NCI-H1694 treated with DMSO at 0.1 percent for 48 hours (cell line): ENCODE results near the gene OLIG1.

ENCODE experiments used
- DNase-seq: peaks from one replicate; lab custom pipeline; 2025; lab: John Stamatoyannopoulos, UW

OLIG1 gene

DNA sequence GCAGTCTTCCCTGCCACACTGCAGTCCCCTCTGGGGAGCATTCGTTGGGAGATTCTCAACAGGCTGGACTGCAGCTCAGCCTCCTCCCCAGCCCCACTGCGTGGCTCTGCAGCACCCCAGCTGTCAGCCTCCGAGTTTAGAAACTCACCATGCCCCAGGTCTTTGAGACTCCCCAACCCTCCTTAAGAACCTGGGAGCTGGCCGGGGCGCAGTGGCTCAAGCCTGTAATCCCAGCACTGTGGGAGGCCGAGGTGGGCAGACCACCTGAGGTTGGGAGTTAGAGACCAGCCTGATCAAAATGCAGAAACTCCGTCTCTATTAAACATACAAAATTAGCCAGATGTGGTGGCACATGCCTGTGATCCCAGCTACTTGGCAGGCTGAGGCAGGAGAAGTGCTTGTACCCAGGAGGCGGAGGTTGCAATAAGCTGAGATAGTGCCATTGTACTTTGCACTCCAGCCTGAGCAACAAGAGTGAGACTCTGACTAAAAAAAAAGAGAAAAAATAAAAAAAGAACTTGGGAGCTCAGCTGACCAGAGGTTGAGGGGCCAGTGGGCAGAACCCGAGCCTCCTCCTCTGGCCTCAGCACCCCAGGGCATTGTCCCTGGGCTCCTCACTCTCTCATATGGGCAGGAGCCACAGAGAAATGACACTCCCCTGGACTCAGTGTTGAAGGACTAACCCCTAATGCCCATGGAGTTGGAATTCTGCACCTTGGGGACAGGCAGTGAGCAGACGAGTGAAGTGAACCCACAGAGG, 38.6 kb upstream of the OLIG1 start:
- DNase-seq: no peak

DNA sequence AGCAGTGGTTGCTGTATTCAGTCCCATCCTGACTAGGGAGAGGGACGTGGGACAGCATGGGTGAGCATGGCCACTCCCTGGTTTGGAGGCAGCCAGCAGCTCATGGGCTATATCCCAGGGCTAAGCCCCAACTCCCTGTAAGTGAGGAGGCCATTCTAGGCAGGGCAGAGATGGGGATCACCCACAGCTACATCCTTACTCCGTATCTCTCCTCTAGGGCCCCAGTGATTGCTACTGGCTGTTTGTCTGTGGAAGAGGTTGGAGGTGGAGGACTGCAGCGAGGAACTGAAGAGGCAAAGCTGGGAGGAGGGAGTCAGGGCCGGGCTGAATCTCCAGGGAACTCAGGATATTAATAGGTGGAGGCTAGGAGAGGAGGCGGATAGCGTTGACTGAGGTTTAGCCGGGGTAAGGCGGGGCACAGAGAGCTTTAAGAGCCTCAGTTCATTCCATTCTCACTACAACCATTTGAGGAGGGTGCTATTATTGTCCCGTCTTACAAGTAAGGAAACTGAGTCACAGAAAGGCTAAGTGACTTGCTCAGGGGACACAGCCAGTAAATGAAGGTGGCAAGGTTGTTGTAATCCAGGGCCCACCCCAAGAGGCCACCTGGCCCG, 37.4 kb upstream of the OLIG1 start:
- DNase-seq: no peak

DNA sequence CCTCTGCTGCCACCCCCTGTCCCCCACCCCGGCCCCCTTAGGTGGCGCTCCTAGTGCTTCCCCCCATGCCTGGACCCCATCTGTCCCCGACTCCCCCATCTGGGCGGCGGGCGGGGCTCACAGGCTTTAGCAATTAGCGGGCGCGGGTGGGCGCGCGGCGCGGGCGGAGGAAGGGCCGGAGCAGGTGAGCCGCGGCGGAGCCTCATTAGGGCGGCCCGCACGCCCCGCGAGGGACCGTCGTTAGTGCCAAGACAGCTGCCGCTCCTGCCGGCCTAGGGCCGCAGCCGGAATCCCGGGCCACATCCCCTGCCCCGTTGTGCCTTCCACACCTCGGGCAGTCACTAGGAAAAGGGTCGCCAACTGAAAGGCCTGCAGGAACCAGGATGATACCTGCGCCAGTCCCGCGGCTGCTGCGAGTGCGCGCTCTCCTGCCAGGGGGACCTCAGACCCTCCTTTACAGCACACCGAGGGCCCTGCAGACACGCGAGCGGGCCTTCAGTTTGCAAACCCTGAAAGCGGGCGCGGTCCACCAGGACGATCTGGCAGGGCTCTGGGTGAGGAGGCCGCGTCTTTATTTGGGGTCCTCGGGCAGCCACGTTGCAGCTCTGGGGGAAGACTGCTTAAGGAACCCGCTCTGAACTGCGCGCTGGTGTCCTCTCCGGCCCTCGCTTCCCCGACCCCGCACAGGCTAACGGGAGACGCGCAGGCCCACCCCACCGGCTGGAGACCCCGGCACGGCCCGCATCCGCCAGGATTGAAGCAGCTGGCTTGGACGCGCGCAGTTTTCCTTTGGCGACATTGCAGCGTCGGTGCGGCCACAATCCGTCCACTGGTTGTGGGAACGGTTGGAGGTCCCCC, 36.6 kb upstream of the OLIG1 start:
- no peak for DNase-seq

DNA sequence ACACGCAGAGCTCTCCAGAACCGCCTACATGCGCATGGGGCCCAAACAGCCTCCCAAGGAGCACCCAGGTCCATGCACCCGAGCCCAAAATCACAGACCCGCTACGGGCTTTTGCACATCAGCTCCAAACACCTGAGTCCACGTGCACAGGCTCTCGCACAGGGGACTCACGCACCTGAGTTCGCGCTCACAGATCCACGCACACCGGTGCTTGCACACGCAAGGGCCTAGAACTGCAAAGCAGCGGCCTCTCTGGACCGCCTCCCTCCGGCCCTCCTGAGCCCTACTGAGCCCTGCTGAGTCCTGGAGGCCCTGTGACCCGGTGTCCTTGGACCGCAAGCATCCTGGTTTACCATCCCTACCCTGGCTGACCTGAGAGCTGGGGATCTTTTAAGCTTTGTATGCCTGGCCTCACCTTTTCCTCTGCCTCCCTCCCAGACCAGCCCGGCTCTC, 36.0 kb upstream of the OLIG1 start:
- DNase-seq: no peak

DNA sequence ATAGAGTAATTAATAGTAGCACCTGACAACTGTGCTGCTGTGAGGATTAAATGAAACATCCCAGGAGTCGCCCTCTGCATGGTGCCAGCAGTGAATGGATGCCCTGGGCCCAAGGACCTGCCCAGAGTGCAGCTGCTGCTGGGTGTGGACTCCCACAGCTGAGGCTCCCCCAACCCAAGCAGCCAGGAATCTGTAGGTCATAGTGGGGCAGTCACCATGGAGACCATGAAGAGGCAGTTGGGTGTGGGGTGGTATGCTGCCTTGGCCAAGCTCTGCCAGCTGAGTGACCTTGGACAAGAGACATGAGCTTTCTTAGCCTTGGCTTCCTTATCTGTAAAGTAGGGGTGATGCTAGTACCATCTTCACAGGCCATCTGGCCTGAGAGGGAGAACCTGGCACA, 34.8 kb upstream of the OLIG1 start:
- no peak for DNase-seq

DNA sequence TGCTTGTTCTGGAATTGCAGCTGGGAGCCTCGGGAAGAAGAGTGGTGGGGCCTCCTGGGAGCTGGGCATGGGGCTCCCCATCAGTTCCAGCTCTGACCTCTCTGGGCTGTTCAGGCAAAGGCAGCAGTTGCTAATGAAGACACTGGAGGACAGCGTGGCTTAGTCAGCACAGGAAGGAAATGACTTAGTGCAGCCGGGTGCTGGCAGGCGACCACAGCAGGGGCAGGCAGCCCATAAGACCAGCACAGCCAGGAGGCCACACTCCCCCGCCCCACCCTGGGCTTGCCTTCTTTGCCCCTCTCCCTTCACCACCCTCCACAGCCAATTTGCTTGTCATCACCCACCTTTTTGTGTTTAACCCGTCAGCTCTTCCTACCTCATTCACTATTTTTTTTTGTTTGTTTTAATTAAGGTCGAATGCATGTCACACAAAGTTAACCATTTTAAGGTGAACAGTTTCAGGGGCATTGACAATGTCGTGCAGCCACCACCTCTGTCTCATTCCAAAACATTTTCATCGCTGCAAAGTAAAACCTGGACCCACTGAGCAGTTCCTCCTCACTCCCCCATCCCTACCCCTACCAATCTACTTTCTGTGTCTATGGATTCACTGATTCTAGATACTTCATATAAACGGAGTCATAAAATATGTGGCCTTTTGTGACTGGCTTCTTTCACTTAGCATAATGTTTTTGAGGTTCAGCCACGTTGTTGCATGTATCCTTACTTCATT, 33.3 kb upstream of the OLIG1 start:
- DNase-seq: peak; percentile 45

DNA sequence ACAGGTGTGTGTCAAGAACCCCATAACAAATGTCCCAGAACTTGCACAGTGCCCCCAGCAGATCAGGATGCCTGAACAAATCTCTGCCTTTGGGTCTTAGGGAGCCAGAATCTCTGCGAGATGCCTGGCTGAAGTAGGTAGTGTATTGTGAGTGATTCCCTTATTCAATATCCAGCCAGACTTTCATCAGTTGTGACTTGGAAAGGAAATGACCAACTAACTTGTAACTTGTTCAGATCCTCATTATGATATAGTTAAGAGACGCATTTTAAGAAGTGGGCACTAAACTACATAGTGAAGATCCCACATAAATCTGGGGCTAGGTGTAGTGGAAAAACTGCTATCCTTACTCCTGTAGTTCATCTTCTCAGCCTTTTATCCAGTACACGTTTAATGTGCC, 32.4 kb upstream of the OLIG1 start:
- no peak for DNase-seq

DNA sequence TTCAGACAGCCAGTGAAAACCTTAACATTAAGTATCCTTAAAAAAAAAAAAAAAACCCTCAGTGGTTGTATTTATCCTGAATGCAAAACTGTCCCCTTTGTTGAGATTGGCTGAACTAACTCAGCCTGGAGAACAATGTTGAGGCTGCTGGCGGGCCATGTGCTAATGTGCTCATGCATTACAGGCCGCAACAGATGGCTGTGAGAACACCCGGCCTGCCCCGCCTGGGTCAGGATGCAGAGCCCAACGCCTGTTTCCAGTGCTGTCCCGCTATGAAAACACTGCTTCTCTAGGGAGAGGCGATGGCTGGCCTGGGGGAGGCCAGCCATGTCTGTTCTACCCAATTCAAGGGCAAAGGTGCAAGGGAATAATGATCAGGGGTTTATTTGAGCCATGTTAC, 30.4 kb upstream of the OLIG1 start:
- DNase-seq: peak; percentile 90

DNA sequence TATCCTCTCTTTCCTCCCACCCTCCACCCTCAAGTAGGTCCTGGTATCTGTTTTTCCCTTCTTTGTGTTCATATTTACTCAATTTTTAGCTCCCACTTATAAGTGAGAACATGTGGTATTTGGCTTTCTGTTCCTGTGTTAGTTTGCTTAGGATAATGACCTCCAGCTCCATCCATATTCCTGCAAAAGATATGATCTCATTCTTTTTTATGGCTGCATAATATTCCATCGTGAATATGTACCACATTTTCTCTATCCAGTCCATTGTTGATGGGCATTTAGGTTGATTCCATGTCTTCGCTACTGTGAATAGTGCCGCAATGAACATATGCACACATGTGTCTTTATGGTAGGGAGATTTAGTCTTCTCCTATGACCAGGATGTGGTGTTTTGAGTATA, 29.7 kb upstream of the OLIG1 start:
- no peak for DNase-seq

DNA sequence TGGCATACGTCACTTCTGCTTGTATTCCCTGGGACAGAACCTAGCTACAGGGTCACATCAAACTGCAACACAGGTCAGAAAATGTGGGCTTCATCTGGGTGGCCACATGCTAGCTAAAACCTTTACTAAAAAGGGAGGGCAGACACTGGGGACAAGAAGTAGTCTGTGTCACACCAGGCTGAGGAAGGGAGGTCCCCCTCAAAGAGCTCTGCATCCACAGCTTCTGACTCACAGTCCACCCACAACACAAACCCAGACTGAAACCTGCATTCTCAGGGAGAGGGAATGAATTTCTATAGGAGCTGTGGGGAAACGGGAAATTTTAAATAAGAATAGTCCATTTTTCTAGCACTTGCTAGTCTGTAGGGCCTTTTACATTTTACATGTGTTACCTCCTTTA, 28.0 kb upstream of the OLIG1 start:
- no peak for DNase-seq

DNA sequence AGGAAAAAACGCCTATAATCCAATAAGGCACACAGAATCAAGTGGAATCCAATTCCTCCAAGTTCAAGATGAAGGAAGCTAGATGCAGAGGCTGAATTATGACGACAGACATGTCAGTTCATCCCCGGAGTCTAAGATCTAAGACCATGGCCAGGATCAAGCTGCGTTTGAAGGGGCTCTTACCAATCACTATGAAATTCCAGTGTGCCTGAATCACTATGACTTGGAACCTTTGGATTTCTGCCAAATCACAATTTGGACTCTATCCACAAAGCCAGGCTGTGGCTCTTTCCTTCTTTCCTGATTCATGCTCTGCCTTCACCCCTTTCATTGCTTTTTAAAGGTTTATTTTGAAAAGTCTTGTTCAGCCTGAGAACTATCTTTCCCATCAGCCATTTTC, 27.1 kb upstream of the OLIG1 start:
- DNase-seq: peak; percentile 47

DNA sequence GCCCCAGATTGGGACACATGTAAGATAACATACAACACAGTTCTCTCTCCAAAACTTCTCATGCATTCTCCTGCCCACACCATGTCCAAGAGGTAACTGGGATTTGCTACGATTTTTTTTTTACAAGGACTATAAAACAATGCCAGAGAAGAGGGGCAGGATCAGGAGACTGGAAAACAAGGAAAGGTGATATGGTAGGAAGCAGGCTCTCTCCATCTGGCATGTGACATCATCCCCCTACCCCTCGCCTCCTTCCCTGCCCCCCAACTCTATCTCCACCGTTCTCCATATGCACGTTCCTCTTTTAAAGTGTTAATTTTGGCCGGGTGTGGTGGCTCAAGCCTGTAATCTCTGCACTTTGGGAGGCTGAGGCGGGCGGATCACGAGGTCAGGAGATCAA, 23.5 kb upstream of the OLIG1 start:
- DNase-seq: no peak

DNA sequence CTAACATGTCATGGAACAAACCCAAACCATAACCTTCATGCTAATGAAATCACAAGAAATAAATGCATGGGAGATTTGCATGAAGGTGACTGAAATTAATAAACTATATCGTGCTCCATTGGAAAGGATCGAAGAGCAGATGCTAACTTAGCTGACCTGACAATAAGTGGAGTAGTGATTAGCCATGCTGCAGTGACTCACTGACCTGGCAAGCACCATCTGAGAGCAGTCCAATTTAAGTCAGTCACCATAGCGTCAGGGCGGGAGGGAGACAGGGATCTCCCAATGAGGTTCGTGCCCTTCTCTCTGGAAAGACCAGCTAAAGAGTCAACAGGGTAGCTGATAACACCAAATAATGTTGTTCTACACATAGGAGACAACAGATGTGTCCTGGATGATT, 22.7 kb upstream of the OLIG1 start:
- DNase-seq: no peak

DNA sequence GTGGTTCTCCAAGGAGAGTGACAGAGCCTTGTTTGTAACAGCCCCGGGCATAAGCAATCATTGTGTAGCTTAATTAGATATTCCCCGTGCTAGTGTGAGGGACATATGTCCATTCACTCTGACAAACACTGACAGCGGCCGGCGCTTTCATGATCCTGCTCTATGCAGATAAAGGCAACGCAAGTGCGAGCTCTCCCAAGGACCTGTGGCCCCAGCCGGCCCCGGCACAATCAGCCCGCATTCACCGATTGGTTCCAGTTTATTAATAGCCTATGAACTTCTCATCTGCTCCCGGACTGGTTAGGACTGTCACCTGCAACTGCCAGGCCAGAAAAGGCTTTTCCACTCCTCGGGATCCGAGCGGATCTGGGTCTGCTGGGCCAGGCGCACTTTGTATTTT, 18.0 kb upstream of the OLIG1 start:
- DNase-seq: no peak

DNA sequence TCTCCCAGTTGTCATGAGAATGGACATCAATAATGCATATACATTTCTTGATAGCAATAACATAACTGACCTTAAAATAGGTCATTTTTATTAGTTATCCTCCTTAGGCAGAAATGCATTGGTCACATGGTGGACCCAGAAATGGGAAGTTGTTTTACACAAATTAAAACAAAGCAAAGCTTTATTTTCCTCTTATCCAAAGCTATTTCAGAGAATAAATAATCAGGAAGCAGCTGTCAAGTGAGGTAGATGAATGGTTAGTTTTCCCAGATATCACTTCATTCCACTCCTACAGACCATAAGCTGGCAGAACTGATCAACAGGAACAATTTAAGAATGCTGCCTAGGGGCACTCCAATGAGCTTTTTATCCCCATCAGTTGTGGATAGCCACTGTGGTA, 16.0 kb upstream of the OLIG1 start:
- no peak for DNase-seq

DNA sequence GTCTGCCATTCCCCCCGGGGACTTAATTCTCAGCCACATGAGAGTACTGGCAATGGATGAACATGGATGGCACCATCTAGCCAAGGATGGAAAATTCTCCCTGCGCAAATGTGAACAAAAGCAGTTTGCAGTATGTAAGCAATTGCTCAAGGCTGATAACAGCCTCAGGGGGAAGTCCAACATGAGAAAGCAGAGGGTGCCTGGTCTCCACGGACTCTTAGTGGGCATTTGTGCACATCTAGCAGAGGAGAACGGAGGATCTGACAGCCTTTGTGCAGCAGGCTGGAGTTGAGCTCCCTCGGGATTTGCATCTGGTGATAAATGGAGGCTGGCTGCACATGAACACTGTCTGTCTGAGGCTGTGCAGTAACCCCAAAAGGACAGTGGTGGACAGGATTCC, 13.9 kb upstream of the OLIG1 start:
- DNase-seq: no peak

DNA sequence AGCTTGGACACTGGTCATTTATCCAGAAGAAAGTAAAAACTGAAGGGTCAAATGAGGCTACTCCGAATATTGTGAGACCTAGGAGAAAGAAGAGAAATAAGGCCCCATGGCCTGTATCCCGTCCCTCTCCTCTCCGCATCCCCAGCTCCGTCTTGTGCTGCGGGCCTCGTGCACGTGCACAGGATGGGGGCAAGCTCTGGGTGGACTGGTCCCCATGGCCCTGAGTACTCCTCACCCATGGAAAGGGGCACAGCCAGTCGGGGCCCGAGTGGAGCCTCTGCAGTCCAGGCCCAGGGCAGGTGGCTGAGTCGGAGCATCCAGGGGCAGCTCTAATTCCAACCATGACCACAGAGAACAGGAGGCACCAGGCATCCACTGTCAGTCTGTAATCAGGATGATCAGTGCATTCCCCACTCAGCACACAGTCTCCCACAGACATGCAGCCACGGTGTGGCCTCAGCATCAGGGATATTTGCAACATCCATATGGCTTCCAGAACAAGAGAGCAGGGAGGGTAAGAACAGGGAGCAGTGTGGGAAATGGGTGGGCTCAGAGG, 12.5 kb upstream of the OLIG1 start:
- no peak for DNase-seq

DNA sequence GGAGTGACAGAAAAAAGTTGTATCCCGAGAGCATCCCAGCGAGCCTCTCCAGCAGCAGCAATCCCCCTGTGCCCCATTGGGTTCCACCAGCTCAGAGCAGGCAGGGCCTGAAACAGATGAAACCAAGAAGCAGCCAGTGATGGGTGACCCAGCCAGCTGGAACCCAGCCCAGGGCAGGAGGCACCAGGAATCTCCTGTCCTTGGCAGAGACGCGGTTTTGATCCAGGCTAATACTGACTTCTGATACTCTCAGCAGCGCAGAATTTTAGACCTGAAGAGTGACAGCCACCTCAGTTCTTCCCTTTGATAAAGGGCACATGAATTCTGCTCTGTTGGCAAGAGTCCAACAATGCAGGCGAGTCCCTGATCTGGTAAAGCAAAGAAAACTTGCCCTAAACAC, 11.4 kb upstream of the OLIG1 start:
- DNase-seq: peak; percentile 71

DNA sequence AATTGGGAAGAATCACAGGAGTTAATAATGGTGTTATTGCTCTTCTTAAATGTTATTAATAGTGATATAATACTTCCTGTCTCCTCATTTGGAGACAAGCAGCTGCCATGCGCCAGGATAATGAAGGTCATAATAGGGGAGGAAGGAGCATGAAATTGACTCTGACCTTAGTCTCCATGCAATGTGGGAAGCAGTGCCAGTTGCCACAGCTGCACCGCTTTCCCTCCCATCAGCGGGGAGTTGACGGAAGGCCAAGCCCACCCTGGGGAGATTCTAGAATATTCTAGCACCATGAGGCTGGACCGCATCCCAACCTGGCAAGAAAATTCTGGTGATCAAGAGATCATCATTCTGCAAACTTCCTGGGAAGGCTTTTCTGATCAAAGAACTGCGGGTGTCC, 11.0 kb upstream of the OLIG1 start:
- DNase-seq: no peak

DNA sequence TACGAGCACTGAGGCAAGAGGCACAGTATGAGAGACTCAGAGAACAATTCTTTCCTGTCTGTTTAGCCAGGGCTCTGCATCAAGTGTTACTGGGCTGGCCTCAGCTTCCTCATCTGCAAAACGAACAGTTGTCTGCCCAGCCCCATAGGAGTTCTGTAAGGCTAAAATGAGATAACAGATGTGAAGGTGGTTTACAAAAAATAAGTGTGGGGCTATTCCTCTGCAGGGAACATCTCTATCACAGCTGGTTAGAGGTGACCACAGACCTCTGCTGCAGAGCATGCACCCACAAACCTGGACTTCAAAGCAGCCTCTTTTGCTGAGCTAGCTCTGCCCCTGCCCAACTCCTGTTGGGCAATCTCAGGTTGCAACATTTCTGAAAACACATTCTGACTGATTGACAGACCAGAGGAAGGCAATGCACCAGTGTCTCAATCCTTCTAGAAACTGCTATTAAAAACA, 10.5 kb upstream of the OLIG1 start:
- peak; percentile 41 for DNase-seq

DNA sequence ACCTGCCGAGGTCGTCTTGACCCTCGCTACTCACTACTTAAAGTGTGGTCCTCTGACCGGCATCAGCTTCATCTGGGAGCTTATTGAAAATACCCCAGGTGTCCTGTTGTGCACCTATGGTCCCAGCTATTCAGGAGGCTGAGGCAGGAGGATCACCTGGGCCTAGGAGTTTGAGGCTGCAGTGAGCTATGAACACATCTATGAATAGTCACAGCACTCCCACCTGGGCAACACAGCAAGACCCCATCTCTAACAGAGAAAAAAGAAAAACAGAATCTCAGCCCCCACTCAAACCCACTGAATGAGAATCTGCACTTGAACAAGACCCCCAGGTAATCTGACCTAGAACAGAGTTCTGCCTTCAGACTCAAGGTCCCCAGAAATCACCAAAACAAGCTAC, 8.7 kb upstream of the OLIG1 start:
- no peak for DNase-seq

DNA sequence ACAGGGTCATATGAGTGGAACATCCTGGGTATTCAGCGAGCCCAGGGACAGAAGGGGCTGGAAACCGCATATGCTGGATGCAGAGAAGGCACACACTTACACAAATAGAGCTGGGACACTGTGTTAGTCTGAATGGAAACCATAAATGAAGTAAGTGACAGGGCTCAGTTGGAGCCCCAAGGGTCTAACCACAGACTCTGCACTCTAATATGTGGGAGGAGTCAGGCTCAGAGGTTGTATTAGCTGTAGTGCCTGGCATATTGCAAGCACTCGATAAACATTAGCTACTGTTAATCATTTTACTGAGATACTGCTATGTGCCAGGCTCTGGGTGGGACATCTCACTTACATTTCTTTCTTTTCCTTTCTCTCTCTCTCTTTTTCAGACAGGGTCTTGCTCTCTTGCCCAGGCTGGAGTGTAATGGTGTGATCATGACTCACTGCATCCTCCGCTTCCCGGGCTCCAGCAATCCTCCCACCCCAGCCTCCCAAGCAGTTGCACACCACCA, 6.5 kb upstream of the OLIG1 start:
- DNase-seq: no peak
